ENCODE results near the gene STPG1. TPM values are rescaled to one million over a fixed set of nuclear protein-coding genes. Genes with fewer than 3 reads are reported as not detected.

STPG1 gene
- total RNA-seq, 1 experiment from 2014 or later = 11.8 TPM

- DNase-seq (ENCODE audit: low read depth) = no peak
Measured at GRCh38 chr1:24343412-24344089, 70.0 kb downstream of the STPG1 start.

- no peak for DNase-seq (ENCODE audit: low read depth)
Measured at GRCh38 chr1:24341260-24341659, 72.3 kb downstream of the STPG1 start.

GRCh38 chr1:24340770-24341169 is 72.8 kb downstream of the STPG1 start:
- no peak for DNase-seq (ENCODE audit: low read depth)

- no peak for DNase-seq (ENCODE audit: low read depth)
Measured at GRCh38 chr1:24339996-24340395, 73.6 kb downstream of the STPG1 start.

- no peak for DNase-seq (ENCODE audit: low read depth)
Measured at GRCh38 chr1:24338447-24338846, 75.1 kb downstream of the STPG1 start.

- no peak for DNase-seq (ENCODE audit: low read depth)
Measured at GRCh38 chr1:24337455-24337854, 76.1 kb downstream of the STPG1 start.

- no peak for DNase-seq (ENCODE audit: low read depth)
Measured at GRCh38 chr1:24336075-24336474, 77.5 kb downstream of the STPG1 start.

GRCh38 chr1:24331961-24332673 is 81.5 kb downstream of the STPG1 start:
- DNase-seq (ENCODE audit: low read depth) = no peak

GRCh38 chr1:24329797-24330543 is 83.6 kb downstream of the STPG1 start:
- no peak for DNase-seq (ENCODE audit: low read depth)

- DNase-seq (ENCODE audit: low read depth) = no peak
Measured at GRCh38 chr1:24329331-24329730, 84.3 kb downstream of the STPG1 start.

- no peak for DNase-seq (ENCODE audit: low read depth)
Measured at GRCh38 chr1:24327891-24328290, 85.7 kb downstream of the STPG1 start.

- no peak for DNase-seq (ENCODE audit: low read depth)
Measured at GRCh38 chr1:24327486-24327885, 86.1 kb downstream of the STPG1 start.

GRCh38 chr1:24325587-24326449 is 87.8 kb downstream of the STPG1 start:
- DNase-seq (ENCODE audit: low read depth) = no peak

GRCh38 chr1:24324903-24325302 is 88.7 kb downstream of the STPG1 start:
- no peak for DNase-seq (ENCODE audit: low read depth)

GRCh38 chr1:24323281-24323680 is 90.3 kb downstream of the STPG1 start:
- DNase-seq (ENCODE audit: low read depth) = no peak

GRCh38 chr1:24322470-24323177 is 91.0 kb downstream of the STPG1 start:
- no peak for DNase-seq (ENCODE audit: low read depth)

- DNase-seq (ENCODE audit: low read depth) = peak; percentile 95
Measured at GRCh38 chr1:24321697-24322469, 91.7 kb downstream of the STPG1 start.

- DNase-seq (ENCODE audit: low read depth) = no peak
Measured at GRCh38 chr1:24321126-24321525, 92.5 kb downstream of the STPG1 start.

GRCh38 chr1:24319962-24320361 is 93.6 kb downstream of the STPG1 start:
- no peak for DNase-seq (ENCODE audit: low read depth)

GRCh38 chr1:24319312-24319863 is 94.2 kb downstream of the STPG1 start, which contains the start of gene GRHL3:
TSS of gene GRHL3 (plus strand) at chr1:24319357. CDS start at chr1:24319552, 195 bp downstream.
- DNase-seq (ENCODE audit: low read depth) = no peak

All from RPMI7951 (cell line).